Lower leg skin (tissue), 4 donors: ENCODE measurements around the gene CBR1. TPM values are rescaled to one million over a fixed set of nuclear protein-coding genes. Genes with fewer than 3 reads are reported as not detected.

ENCODE experiments used
- DNase-seq, 2 donors: peaks; one replicate each; pipeline ENCODE4 v3.0.0-alpha.2; 2019; ENCODE audit warnings: low spot score in 2 of 2
- H3K4me3 ChIP-seq: fragments of 200-600 bp; sonication (generic); 2 replicates; pipeline ENCODE4 v1.5.1; 2017; ENCODE audit warnings: mild to moderate bottlenecking, low read depth; ENCODE audit not compliant: poor library complexity, severe bottlenecking
- CTCF ChIP-seq, 3 donors: fragments of 450-650 bp; IDR thresholded peaks; one replicate each; pipeline ENCODE4 v1.5.1; 2016; ENCODE audit warnings: antibody characterized with exemption in 3 of 3, mild to moderate bottlenecking in 3 of 3, moderate library complexity in 2 of 3
- POLR2A ChIP-seq, 2 donors: fragments of 450-650 bp; IDR thresholded peaks; one replicate each; pipeline ENCODE4 v1.6.1; 2016 to 2017; ENCODE audit warnings: antibody characterized with exemption in 2 of 2, mild to moderate bottlenecking in 1 of 2, moderate library complexity in 1 of 2
- WGBS, 2 donors: methylation state at CpG; one replicate each; pipeline ENCODE4 v1.1.5; 2018; 5-methylcytosine and 5-hydroxymethylcytosine counted together
- intact Hi-C: fragments of 100-400 bp; cut with DNase I; formaldehyde crosslinking; loops from one replicate; pipeline ENCODE4 v1.15.0; 2023; ENCODE audit warnings: low total_unique reads
- total RNA-seq, 4 donors: library from RNA; depleted of rRNA; stranded (reverse); fragments of >200 nt; gene quantifications; one replicate each; pipeline ENCODE4 v1.1.0, GENCODE V29; 2016

Gene CBR1
- total RNA-seq, 4 donors from 2014 or later, result 312 to 945 (median 473) TPM

GRCh38 chr21:36115138-36115730 lies 45.4 kb downstream of the CBR1 start:
- DNase-seq, result no peak
- WGBS, 2 donors, result 82% methylated on average over 6 of the region's 6 CpGs
- intact Hi-C loops, result loop anchor here (10.0 kb wide), 1 partner anchor 260 kb away; no protein-coding TSS in a partner anchor
- H3K4me3 ChIP-seq, result no peak overlapping the region
- TF ChIP-seq CTCF (IDR thresholded peaks at IDR 0.05), result no peak
- TF ChIP-seq POLR2A (IDR thresholded peaks at IDR 0.05), result no peak

- no peak for DNase-seq
- H3K4me3 ChIP-seq, result no peak overlapping the region
- TF ChIP-seq POLR2A (IDR thresholded peaks at IDR 0.05) (no peak), CTCF (IDR thresholded peaks at IDR 0.05) (no peak)
- intact Hi-C loops, result loop anchor here (10.0 kb wide), 1 partner anchor 263 kb away; no protein-coding TSS in a partner anchor
- WGBS, 2 donors, result 39 to 45% methylated on average over 2 of the region's 2 CpGs
Observed at GRCh38 chr21:36117286-36117741, 47.5 kb downstream of the CBR1 start.

- intact Hi-C loops, result no loop called here
- H3K4me3 ChIP-seq, result no peak overlapping the region
- DNase-seq, result peak in 1 of 2 donors; percentile 92
- TF ChIP-seq POLR2A (IDR thresholded peaks at IDR 0.05) (no peak), CTCF (IDR thresholded peaks at IDR 0.05) (no peak)
- WGBS, 2 donors, result 71 to 72% methylated on average over 7 of the region's 7 CpGs
Observed at GRCh38 chr21:36120304-36120888, 50.6 kb downstream of the CBR1 start.

Other genes with a start within 250 kb of the CBR1 start
- 10 to 100 TPM; 21.1 to 41.6 (median 30.1) TPM for gene SETD4, start 9.5 kb upstream of the CBR1 start, total RNA-seq
- 10 to 100 TPM; 21.3 to 45.9 (median 37.9) TPM for gene CBR3, start 65.1 kb downstream of the CBR1 start, total RNA-seq
- 10 to 100 TPM; 20.0 to 47.3 (median 33.5) TPM for gene DOP1B, start 86.8 kb downstream of the CBR1 start, total RNA-seq